IMR-90 (cell line): Measurements from ENCODE around the gene DUSP7.

Source experiments
- CHD1 ChIP-seq: IDR thresholded peaks from 2 replicates; pipeline ENCODE4 v1.6.1; 2012; ENCODE audit warnings: low read depth, low read length, improper control_type of control experiment
- CTCF ChIP-seq: conservative IDR thresholded peaks from 2 replicates; pipeline ENCODE4 v1.5.1; 2012; ENCODE audit warnings: mild to moderate bottlenecking, low read depth, low read length, improper control_type of control experiment
- NFE2L2 ChIP-seq: fragments of 150-350 bp; IDR thresholded peaks from 2 replicates; pipeline ENCODE4 v1.6.1; 2016; ENCODE audit warnings: low read depth, mild to moderate bottlenecking, low read length
- POLR2A ChIP-seq: IDR thresholded peaks from 2 replicates; pipeline ENCODE4 v1.6.1; 2012; ENCODE audit warnings: mild to moderate bottlenecking, low read depth, low read length
- RAD21 ChIP-seq: IDR thresholded peaks from 2 replicates; pipeline ENCODE4 v1.6.1; 2012; ENCODE audit warnings: low read length, improper control_type of control experiment
- USF2 ChIP-seq: fragments of 150-350 bp; IDR thresholded peaks from 2 replicates; pipeline ENCODE4 v1.6.1; 2017; ENCODE audit warnings: mild to moderate bottlenecking, antibody characterized with exemption, low read length, low read depth

- TF ChIP-seq USF2 (no peak), POLR2A (no peak), CTCF (no peak), CHD1 (no peak), RAD21 (no peak), NFE2L2 (no peak)
Observed at GRCh38 chr3:52086976-52087663, 30.7 kb upstream of the DUSP7 start.
